GM23248 (cell line): ENCODE measurements around the gene FRMD6.

Experiments used
- EZH2 ChIP-seq: fragments of 200-600 bp; sonication (generic); IDR thresholded peaks from 2 replicates; pipeline ENCODE4 v1.6.1; 2018; ENCODE audit warnings: antibody characterized with exemption, mild to moderate bottlenecking; ENCODE audit not compliant: insufficient read depth, poor library complexity, severe bottlenecking
- EZH2phosphoT487 ChIP-seq: fragments of 200-600 bp; sonication (generic); IDR thresholded peaks from 2 replicates; pipeline ENCODE4 v1.6.1; 2018; ENCODE audit warnings: antibody characterized with exemption, moderate library complexity, mild to moderate bottlenecking, low read depth; ENCODE audit not compliant: insufficient read depth

DNA sequence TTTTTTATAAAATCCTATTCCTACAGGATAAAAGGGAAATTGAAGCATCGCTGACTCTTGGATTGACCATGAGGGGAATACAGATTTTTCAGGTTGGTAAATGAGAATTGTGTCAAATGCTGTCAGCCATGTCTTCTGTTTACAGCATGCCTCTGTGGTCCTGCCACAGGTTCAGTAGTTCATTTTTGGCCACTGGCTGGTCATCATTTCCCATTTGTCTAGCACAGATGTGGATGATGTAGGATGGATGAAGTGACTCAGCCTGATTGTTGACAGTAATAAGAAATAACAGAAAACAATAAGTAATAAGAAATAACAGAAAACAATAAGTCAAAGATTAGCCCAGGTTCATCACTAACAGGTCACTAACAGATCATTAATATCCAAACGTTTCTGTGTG is 59.8 kb downstream of the FRMD6 start:
- no peak for TF ChIP-seq EZH2
- TF ChIP-seq EZH2phosphoT487 = no peak
